HG03103 (cell line): ENCODE measurements around the gene FBXL5.

ENCODE experiments used
- ATAC-seq: cut with Tn5 transposase; IDR thresholded peaks from one replicate; pipeline ENCODE4 v1.9.1; 2021; ENCODE audit warnings: low read depth; ENCODE audit not compliant: unreplicated experiment

Gene FBXL5, protein sequence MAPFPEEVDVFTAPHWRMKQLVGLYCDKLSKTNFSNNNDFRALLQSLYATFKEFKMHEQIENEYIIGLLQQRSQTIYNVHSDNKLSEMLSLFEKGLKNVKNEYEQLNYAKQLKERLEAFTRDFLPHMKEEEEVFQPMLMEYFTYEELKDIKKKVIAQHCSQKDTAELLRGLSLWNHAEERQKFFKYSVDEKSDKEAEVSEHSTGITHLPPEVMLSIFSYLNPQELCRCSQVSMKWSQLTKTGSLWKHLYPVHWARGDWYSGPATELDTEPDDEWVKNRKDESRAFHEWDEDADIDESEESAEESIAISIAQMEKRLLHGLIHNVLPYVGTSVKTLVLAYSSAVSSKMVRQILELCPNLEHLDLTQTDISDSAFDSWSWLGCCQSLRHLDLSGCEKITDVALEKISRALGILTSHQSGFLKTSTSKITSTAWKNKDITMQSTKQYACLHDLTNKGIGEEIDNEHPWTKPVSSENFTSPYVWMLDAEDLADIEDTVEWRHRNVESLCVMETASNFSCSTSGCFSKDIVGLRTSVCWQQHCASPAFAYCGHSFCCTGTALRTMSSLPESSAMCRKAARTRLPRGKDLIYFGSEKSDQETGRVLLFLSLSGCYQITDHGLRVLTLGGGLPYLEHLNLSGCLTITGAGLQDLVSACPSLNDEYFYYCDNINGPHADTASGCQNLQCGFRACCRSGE

DNA sequence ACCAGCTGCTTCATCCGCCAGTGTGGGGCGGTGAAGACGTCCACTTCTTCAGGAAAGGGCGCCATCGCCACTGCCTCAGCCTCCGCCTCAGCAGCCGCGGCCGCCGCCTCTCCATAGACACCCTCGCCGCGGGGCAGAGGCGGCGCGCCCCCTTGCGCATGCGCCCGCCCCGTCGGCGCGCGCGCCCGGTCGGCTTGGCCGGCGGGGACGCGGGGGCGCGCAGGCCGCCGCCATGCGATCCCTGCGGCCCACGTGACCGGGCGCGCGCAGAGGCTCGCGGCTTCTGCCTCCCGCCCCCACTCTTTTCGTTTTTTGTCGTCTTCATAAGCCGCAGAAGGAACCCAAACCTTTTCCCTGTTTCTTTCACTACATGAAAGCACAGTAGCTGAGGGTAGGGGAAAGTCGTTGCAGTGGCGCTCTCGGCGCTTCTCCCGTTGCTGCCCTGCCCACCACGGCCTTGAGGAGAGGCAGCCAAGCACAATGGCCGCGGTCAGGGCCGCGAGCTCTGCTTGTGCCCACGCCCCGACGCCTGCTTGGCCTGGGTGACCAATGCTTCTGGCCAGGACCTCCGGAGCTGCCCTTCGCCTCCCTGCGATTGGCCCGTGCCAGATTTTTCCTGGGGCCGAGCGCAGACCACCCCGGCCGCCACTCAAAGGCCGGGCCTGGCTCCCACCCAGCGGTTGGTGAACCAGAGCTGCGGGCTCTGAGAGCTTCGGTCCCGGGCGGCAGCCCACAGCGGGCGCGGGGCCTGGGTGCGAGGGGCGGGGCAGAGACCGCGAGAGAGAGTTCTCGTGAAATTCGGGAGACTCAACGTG is at the start of gene FBXL5:
Gene FBXL5, minus strand, starts transcription at position 135 of the 815 bp plus-strand sequence. Its CDS starts 70 bp downstream, at position 65.
- peak; percentile 58 for ATAC-seq

DNA sequence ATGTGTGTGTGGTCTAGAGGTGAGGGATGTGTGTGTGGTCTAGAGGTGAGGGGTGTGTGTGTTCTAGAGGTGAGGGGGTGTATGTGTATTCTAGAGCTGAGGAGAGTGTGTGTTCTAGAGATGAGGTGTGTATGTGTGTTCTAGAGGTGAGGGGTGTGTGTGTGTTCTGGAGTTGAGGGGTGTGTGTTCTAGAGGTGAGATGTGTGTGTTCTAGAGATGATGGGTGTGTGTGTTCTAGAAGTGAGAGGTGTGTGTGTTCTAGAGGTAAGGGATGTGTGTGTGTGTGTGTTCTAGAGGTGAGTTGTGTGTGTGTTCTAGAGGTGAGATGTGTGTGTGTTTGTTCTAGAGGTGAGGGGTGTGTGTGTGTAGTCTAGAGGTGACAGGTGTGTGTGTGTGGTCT is 49.0 kb upstream of the FBXL5 start:
- no peak for ATAC-seq

DNA sequence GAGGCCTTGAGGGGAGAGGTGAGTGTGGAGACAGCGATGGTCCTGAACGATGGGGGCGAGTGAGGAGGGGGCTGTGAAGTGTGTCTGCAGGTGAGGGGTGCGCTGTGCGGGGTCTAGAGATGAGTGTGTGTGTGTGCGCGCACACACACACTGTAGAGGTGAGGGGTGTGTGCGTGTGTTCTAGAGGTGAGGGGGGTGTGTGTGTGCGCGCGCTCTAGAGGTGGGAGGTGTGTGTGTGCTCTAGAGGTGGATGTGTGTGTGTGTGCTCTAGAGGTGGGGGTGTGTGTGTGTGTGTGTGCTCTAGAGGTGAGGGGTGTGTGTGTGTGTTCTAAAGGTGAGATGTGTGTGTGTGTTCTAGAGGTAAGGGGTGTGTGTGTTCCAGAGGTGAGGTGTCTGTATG is 48.3 kb upstream of the FBXL5 start:
- ATAC-seq: no peak

DNA sequence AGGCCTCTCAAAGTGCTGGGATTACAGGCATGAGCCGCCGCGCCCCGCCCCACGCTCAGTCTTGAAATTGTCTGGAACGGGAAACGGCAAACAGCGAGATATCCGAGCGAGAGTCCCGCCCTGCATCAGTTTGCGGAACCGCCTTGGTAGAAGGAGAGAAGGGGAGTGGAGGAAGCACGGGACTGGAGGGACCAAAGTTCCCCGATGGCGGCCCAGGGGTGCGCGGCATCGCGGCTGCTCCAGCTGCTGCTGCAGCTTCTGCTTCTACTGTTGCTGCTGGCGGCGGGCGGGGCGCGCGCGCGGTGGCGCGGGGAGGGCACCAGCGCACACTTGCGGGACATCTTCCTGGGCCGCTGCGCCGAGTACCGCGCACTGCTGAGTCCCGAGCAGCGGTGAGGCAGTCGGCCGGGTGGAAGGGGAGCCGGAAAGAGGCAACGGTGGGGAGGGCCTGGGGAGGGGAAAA is 47.8 kb upstream of the FBXL5 start, which contains the start of gene BST1:
Gene BST1, plus strand, starts transcription at position 125 of the 463 bp plus-strand sequence. Its CDS starts 80 bp downstream, at position 205.
- peak; percentile 58 for ATAC-seq

DNA sequence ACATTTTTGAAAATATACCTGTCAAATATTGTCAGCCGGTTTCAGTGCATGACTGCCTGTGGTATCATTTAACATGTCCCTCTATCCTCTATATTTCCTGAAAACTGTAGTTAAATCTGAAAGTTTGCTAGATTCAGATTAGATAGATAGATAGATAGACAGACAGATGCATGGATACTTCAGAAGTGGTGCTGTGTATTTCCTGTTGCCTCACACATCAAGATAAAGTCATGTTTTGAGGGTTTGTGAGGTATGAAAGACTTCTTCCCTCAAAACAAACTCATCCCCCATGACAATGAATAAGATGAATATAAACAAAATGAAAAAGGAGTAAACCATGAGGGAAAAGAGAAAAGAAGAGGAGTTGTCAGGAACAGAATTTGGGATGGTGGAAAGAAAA is 41.7 kb upstream of the FBXL5 start:
- ATAC-seq: no peak

DNA sequence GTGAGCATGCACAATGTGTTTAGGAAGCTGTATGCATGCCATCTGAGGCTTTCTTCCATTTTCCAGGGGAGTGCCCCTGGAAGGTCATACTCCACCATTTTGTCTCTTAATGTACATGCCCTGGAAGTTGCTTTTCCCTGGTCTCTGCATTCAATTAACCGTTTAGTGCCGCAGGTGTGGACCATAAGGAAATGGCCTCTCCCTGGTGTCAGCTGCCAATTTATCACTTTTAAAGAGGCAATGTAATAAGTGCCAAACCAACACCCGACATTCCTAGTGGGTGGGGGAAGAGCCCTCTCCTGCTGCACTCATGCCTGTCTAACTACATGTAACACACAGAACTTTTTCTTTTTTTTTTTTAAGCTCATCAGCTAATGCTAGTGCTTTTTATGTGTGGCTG is 40.6 kb upstream of the FBXL5 start:
- no peak for ATAC-seq

DNA sequence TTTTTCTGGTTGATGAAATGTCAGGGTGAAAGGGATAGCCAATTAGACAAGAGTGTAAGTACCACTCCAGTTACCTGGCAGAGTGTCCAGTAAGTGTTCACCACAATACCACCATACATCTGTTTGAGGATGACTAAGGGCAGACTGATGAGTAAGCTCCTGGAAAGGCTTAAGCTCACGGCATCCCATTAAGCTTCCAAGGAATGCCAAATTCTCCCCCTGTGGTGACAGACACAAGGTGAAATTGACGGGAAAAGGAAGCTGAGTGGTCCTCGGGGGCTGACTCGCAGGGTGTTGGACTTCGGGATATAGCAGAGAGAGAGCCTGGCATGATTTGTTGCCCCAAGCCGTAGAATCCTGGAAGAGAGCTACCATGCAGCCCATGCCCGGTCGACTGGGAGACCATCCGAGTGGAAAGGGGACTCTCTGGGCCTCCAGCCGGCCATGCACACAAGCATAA is 40.1 kb upstream of the FBXL5 start:
- no peak for ATAC-seq

DNA sequence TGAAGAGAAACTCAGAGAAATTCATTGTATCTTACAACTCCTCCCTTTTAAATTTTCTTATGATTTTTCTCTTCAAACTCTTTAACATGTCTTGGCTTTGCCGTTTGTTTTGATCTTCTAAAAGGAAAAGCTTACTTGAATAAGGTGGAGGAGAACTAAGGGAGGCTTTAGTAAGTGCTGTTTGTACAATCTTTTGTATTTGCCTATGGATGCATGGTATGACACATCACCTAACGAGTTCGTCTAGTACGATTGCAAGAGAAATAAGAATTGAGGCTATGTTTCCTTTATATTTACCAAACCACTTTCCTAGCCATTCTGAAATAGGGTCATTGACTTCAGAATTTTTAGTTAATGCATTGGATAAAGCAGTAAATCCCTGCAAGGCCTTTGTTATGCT is 39.3 kb upstream of the FBXL5 start:
- no peak for ATAC-seq

DNA sequence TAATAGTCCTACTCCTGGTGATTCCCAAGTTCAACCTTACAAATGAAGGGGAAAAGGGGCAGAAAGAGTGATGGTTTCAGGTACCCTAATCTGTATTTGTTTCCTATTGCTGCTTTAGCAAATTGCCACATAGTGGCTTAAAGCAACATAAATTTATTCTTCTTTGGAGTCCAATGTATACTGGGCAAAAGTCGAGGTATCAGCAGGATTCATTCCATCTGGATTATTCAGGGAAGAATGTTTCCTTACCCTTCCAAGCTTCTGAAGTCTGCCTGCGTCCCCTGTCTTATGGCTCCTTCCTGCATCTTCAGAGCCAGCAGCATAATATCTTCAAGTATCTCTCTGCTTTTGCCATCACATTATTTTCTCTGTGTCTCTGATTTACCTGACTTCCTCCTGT is 37.4 kb upstream of the FBXL5 start:
- ATAC-seq: no peak

DNA sequence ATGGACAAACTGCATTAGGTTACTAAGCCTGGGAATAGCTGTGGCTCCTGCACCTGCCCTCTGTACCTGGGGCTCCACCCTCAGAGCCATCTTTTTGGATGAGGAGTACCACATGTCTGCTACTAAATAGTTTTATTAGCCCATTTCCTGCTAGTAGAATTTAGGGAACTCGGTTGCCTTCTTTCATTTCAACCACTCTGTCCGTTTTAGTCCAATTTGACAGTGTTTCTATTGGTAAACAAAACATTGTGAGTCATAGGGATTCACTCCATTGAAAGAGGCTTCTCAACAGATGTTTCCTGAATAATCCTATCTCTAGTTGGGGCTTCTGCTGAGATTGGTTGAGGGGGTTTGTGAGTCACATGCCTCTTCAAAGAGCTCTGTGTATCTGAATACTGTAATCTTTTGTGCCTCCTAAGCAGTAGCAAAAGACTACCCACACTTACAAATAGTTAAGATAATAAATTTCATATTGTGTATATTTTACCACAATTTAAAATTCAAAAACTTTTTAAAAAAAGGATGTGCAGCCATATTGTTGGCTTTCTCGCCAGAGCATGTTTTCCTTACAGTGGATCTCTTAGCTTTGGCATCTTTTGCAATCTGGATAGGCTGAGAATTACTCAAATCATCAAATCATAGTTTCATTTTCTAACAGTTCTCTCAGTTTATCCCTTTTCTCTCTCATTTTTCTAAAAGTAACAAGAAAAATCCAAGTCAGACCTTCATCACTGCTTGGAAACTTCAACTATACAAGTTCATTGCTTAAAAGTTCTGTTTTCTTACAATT is 36.4 kb upstream of the FBXL5 start:
- ATAC-seq: no peak

DNA sequence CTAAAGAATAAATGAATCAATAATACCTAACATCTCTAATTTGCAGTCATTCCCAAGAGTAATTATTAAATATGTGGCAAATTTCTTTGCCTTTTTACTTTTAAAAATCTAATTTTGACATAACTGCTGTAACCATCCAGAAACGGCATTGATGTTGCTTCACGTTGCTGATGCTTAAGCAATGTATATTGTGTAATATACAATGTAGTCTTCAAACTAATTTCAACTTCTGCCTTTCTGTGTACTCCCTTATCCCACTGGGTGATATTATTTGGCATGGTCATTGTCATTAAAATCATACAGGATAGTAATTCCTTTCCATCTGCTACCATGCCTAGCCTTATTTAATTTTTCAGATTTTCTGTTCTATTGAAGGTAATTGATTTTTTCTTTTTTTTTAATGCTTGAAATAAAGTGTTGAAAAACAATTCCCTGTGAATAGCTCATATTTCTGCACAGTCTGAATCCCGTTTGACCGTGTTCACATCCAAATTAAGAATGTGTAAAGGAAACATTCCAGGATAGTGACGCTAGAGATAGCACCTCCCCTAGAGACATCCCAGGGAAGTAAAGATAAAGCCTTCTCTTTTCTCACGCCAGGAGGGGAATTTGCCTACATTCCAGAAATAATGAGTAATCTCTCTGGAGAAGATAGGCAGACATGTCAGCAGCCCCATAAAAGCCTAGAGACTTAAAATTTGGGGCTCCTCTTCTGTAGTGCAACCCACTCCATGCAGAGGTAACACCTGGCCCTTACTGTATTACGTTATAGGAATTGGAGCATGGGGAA is 35.1 kb upstream of the FBXL5 start:
- ATAC-seq: no peak

DNA sequence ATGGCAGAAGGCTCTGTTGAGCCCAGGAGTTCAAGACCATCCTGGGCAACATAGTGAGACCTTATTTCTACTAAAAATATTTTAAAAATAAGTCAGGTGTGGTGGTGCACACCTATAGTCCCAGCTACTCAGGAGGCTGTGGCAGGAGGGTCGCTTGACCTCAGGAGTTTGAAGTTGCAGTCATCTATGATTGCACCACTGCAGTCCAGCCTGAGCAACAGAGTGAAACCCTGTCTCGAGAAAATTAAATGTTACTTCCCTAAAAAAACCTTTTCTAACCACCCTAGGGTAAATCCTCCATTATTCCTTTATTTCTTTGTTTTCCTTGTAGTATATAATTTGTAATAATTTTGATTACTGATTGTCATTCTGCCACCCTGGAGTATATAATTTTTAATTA is 34.4 kb upstream of the FBXL5 start:
- ATAC-seq: no peak

DNA sequence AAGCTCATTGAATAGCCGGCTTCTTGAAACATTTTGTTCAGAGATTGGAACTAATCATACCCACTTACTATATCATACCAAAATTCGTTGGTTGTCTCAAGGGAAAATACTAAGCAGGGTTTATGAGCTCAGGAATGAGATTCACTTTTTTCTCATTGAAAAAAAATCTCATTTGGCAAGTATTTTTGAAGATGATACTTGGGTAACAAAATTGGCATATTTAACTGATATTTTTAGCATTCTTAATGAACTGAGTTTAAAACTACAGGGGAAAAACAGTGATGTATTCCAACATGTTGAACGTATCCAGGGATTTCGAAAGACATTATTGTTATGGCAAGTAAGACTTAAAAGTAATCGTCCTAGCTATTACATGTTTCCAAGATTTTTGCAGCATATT is 32.9 kb upstream of the FBXL5 start:
- ATAC-seq: no peak

DNA sequence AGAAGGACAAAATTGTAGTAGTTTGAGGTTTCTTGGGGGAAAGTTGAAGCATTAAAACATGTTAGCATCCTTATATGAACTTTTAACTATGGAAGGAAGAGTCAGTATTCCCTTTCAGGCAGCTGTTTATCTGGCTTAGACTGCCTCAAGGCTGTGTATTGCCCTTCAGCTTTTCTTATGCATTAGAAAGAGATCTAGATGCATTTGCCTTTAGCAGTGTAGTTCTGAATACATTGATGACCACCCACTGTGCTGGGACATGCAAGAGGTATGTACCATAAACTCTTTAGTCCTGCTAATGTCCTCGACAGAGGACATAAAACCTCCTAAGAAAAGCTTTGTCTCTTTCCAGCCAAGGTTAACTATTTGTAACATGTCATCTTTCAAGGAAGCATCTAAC is 29.3 kb upstream of the FBXL5 start:
- ATAC-seq: no peak

DNA sequence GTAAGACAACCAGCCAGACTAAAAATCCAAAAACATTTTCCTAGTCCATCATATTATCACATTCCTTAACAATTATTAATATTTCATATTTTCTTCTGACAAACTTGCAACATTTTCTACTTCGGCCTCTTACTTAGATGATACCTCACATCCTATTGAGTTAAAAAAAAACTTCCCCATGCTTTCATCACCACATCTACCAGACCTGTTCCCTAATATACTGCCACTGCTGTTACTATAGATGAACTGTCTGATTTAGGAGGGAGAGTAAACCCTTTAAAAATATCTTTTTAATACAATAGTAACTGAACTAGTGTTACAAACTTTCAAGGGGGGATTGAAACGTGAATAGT is 28.0 kb upstream of the FBXL5 start:
- ATAC-seq: no peak

DNA sequence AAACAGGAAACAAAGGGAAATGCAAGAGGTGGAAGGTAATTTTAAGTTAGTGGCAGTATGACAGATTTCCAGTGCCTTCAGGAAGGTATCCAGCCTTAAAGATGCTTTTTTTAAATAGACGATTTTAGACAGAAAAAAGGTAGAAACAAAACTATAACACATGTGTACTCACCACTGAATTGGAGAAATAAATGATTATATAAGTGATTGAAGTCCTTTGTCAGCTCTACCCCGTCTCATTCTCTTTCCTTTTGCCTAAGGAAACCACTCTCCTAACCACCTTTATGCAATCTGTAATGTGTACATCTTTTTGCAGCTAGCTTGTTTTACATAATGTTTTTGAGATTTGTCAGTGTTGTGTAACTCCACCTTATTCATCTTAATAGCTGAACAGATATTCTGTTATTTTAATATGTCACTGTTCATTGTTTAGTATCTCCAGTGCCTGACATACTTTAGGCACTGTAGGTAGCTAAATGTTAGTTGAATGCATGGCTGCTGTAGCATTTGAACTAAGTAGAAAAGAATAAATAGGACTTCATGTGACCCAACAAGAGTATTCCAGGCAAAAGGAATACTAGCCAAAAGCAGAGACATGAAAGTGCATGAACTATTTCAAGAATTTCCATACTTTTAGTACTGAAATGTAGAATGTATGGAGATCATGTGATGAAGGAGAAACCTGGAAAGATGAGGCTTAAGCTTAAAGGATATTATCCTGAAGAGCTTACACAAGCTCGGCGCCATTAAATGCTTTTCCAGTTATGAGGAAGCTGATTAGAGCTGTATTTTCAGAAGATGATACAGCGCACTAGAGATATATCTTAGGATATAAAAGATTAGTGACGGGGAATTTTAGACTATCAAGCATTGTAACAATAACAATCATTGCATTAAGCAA is 27.3 kb upstream of the FBXL5 start:
- no peak for ATAC-seq

DNA sequence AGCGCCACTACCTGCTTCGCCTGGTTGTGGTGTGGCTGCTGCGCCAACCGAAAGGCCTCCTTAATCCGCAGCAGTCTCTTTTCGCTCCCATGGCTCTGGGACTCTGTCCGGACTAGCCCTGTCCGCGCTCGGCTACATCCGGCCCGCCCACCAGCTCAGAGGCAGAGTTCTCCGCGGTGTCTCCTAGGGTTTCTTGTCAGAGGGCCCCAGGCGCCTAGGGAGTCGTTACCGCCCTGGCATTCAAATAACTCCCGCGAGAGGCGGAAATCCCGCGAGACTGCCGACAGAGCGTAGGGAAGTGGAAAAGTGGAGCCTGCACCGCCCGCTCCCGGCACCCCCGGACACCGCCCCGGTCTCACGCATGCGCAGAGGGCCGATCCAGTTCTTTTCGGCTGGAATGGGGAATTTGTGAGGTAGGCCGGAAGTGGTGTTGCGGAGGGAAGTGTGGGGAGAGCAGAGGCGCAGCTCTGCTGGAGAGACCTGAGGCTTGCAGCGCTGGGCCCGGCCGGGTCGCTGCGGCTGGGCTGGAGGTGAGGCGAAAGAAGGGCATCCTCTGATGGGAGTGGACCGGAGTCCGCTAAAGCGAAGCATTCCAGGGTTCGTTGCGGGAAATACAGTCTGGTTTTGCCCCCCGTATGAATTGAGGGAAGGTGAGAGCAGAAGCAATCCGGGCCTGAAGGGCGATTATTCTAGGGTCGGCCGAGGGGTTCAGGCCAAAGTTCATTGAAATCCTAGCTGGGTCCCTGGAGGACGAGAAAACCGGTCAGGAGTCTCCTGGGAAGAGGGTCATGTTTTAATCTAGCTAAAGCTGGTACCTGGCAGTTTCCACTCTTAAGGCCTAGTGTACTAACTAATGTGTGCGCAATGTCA is 26.4 kb upstream of the FBXL5 start, which contains the start of gene FAM200B:
Gene FAM200B, plus strand, starts transcription at position 456 of the 870 bp plus-strand sequence. CDS start 5,151 bp downstream, outside the sequence.
- ATAC-seq: peak; percentile 90

DNA sequence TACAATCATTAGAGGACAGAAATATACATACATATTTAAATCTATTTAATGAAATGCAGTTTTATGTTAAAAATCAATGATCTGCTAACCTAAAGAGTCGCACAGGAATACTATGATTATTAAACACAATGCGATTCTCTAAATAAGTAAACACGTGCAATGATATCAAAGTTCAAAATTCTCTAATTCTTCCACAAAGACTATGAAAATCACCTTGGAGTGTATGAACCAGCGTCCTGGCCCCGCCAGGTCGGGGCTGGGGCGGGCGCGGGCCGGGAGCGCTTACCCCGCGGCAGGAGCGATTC is 25.9 kb upstream of the FBXL5 start:
- ATAC-seq: no peak
